Kidney epithelial cell (primary cell): ENCODE measurements around the gene PLA1A. TPM values are rescaled to one million over a fixed set of nuclear protein-coding genes. Genes with fewer than 3 reads are reported as not detected.

ENCODE experiments used
- DNase-seq: peaks from one replicate; pipeline ENCODE4 v3.0.0-alpha.2; 2010; ENCODE audit warnings: low read depth
- H3K27me3 ChIP-seq: 2 replicates; pipeline ENCODE4 v1.6.0; 2011; ENCODE audit warnings: low read length; ENCODE audit not compliant: control insufficient read depth, insufficient read depth
- H3K36me3 ChIP-seq: 2 replicates; pipeline ENCODE4 v1.5.1; 2011; ENCODE audit warnings: low read length; ENCODE audit not compliant: control insufficient read depth, insufficient read depth
- H3K4me3 ChIP-seq: 2 replicates; pipeline ENCODE4 v1.5.1; 2011; ENCODE audit warnings: low read depth, mild to moderate bottlenecking, control low read depth, low read length
- total RNA-seq: library from RNA; depleted of rRNA; stranded (reverse); fragments of >200 nt; gene quantifications from 2 replicates; pipeline ENCODE4 v1.2.3, GENCODE V29; 2015
- TF ChIP-seq, protein P1 (sequence below): IDR thresholded peaks from 2 replicates; pipeline ENCODE4 v1.5.1; 2011; ENCODE audit warnings: mild to moderate bottlenecking, moderate library complexity, low read length, control low read depth, inconsistent platforms; ENCODE audit not compliant: insufficient read depth, poor library complexity, severe bottlenecking

The PLA1A gene
- total RNA-seq, 1 donor from 2014 or later, result 1.4 TPM

DNA sequence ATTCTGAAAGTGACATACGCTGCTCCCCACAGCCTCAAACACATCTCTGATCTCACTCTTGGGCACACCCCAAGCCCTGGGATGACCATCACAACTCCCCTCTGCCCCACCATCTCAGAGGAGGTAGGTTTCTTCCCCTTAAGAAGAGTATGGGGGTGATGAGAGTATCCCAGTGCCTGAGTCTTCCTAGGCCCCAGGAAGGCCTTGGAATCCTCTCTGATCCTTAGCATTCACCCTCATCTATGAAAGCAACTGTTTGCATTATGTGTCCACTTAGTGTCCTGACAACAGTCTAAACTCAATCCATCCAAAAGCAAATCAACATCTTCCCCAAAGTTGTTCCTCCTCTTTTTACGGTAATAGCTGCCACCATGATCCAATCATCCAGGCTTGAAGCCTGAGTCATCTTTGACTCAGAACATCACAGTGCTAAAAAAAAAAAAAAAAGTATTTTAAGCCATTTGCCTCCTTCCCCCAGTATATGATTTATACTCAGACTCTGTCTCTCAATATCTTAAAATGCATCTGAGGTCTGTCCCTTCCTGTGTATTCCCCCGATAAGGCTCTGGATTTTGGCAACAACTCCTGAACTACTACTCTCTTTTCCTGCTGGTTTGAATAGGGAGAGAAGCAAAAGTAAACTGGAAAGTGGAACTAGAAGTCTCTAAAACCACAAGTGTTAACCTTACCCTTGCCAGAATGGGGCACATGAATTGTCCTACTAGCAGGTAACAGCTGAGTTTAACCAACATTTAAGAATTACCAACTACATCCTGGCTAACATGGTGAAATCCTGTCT is 40.2 kb downstream of the PLA1A start:
- TF ChIP-seq, protein P1, sequence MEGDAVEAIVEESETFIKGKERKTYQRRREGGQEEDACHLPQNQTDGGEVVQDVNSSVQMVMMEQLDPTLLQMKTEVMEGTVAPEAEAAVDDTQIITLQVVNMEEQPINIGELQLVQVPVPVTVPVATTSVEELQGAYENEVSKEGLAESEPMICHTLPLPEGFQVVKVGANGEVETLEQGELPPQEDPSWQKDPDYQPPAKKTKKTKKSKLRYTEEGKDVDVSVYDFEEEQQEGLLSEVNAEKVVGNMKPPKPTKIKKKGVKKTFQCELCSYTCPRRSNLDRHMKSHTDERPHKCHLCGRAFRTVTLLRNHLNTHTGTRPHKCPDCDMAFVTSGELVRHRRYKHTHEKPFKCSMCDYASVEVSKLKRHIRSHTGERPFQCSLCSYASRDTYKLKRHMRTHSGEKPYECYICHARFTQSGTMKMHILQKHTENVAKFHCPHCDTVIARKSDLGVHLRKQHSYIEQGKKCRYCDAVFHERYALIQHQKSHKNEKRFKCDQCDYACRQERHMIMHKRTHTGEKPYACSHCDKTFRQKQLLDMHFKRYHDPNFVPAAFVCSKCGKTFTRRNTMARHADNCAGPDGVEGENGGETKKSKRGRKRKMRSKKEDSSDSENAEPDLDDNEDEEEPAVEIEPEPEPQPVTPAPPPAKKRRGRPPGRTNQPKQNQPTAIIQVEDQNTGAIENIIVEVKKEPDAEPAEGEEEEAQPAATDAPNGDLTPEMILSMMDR, result no peak
- DNase-seq, result peak; percentile 74
- Histone ChIP-seq H3K36me3 (no peaks in the 10 kb centered on the region), H3K27me3 (no peaks in the 10 kb centered on the region), H3K4me3 (no peak overlapping the region)

- DNase-seq, result no peak
- TF ChIP-seq, protein P1, result no peak
- H3K4me3 ChIP-seq, result no peak overlapping the region
- H3K36me3 ChIP-seq, result no peaks in the 10 kb centered on the region
- no peaks in the 10 kb centered on the region for H3K27me3 ChIP-seq
Measured at GRCh38 chr3:119639494-119640350, 42.0 kb downstream of the PLA1A start.

DNA sequence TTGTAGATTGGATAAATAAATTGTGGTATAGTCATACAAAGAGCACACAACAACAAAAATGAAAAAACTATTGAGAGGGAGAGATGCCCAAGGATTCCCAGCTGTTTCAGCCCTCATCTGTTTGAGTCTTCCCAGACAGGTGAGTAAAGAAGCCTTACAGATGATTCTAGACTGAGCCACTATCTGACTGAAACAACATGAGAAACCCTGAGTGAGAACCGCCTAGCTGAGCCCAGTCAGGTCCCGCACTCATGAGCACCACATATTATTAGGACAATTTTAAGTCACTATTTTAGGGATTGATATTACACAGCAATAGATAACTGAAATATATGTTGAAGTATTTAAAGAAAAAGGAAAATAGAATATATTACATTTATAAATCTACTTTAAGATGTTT is 43.7 kb downstream of the PLA1A start:
- TF ChIP-seq, protein P1, result no peak
- Histone ChIP-seq H3K27me3 (no peaks in the 10 kb centered on the region), H3K4me3 (no peak overlapping the region), H3K36me3 (no peaks in the 10 kb centered on the region)
- no peak for DNase-seq

- Histone ChIP-seq H3K4me3 (no peak overlapping the region), H3K36me3 (no peaks in the 10 kb centered on the region), H3K27me3 (no peaks in the 10 kb centered on the region)
- DNase-seq, result no peak
- TF ChIP-seq, protein P1, result no peak
Measured at GRCh38 chr3:119642746-119643473, 45.2 kb downstream of the PLA1A start.

GRCh38 chr3:119643528-119643927 is 45.8 kb downstream of the PLA1A start:
- TF ChIP-seq, protein P1, result no peak
- Histone ChIP-seq H3K36me3 (no peaks in the 10 kb centered on the region), H3K27me3 (no peaks in the 10 kb centered on the region), H3K4me3 (no peak overlapping the region)
- peak; percentile 61 for DNase-seq
